ENCODE measurements around the gene IMPG1.

DNA sequence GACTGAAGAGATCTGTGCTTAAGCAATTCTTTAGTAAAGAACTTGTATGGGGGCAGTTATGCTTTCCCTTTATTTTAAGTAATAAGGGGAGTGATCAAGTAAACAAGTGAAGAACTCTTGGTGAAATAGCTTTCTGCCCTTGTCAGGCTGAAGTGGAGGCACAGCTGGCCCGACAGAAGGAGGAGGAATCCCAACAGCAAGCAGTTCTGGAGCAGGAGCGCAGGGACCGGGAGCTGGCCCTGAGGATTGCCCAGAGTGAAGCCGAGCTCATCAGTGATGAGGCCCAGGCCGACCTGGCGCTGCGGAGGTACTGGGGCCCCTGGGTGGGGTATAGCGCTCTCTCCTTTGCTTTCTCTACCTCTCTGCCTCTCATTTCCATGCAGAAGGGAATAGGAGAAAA is 180.1 kb downstream of the IMPG1 start:
- TF ChIP-seq POLR2AphosphoS5 (IDR thresholded peaks at IDR 0.05; ENCODE audit: insufficient read depth in 1 of 2, low read depth in 1 of 2) (no peak), POLR2A (IDR thresholded peaks at IDR 0.05) (no peak)
- TF ChIP-seq, protein P1, sequence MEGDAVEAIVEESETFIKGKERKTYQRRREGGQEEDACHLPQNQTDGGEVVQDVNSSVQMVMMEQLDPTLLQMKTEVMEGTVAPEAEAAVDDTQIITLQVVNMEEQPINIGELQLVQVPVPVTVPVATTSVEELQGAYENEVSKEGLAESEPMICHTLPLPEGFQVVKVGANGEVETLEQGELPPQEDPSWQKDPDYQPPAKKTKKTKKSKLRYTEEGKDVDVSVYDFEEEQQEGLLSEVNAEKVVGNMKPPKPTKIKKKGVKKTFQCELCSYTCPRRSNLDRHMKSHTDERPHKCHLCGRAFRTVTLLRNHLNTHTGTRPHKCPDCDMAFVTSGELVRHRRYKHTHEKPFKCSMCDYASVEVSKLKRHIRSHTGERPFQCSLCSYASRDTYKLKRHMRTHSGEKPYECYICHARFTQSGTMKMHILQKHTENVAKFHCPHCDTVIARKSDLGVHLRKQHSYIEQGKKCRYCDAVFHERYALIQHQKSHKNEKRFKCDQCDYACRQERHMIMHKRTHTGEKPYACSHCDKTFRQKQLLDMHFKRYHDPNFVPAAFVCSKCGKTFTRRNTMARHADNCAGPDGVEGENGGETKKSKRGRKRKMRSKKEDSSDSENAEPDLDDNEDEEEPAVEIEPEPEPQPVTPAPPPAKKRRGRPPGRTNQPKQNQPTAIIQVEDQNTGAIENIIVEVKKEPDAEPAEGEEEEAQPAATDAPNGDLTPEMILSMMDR (IDR thresholded peaks at IDR 0.05): no peak
